ENCODE results near the gene MPLKIP. TPM values are rescaled to one million over a fixed set of nuclear protein-coding genes. Genes with fewer than 3 reads are reported as not detected.
"Not testable (repeated sequence)": the region's sequence is repeated elsewhere in the genome, so short reads cannot be mapped to it uniquely, and the experiment has no call there.

Gene MPLKIP
- total RNA-seq, 1 donor from 2014 or later, result 14.0 TPM

- DNase-seq (ENCODE audit: low read depth) (no peak), FAIRE-seq (no peak)
- Histone ChIP-seq H3K36me3 (ENCODE audit: control insufficient read depth, insufficient read depth, low read length) (no peaks in the 10 kb centered on the region), H3K27me3 (ENCODE audit: control insufficient read depth, insufficient read depth, low read length) (no peaks in the 10 kb centered on the region), H3K4me3 (ENCODE audit: low read depth, low read length) (no peak overlapping the region)
- TF ChIP-seq CTCF (IDR thresholded peaks at IDR 0.05; ENCODE audit: insufficient read depth, low read length, severe bottlenecking), result no peak
These were observed 13.2 kb upstream of the MPLKIP start for GRCh38 chr7:40147371-40148246.

GRCh38 chr7:40145596-40146130 is 11.2 kb upstream of the MPLKIP start:
- not testable (repeated sequence) for H3K4me3 ChIP-seq (ENCODE audit: low read depth, low read length); FAIRE-seq; DNase-seq (ENCODE audit: low read depth); H3K27me3 ChIP-seq (ENCODE audit: control insufficient read depth, insufficient read depth, low read length); H3K36me3 ChIP-seq (ENCODE audit: control insufficient read depth, insufficient read depth, low read length)

GRCh38 chr7:40141916-40142315 is 7.5 kb upstream of the MPLKIP start:
- not testable (repeated sequence) for FAIRE-seq; H3K4me3 ChIP-seq (ENCODE audit: low read depth, low read length); H3K27me3 ChIP-seq (ENCODE audit: control insufficient read depth, insufficient read depth, low read length); H3K36me3 ChIP-seq (ENCODE audit: control insufficient read depth, insufficient read depth, low read length)
- DNase-seq (ENCODE audit: low read depth), result peak; percentile 91

- not testable (repeated sequence) for FAIRE-seq; H3K27me3 ChIP-seq (ENCODE audit: control insufficient read depth, insufficient read depth, low read length); H3K36me3 ChIP-seq (ENCODE audit: control insufficient read depth, insufficient read depth, low read length); H3K4me3 ChIP-seq (ENCODE audit: low read depth, low read length); DNase-seq (ENCODE audit: low read depth)
These were observed 5.5 kb upstream of the MPLKIP start for GRCh38 chr7:40139891-40140290.

- Histone ChIP-seq H3K27me3 (ENCODE audit: control insufficient read depth, insufficient read depth, low read length) (no peaks in the 10 kb centered on the region), H3K4me3 (ENCODE audit: low read depth, low read length) (no peak overlapping the region), H3K36me3 (ENCODE audit: control insufficient read depth, insufficient read depth, low read length) (no peaks in the 10 kb centered on the region)
- FAIRE-seq (no peak), DNase-seq (ENCODE audit: low read depth) (no peak)
- TF ChIP-seq CTCF (IDR thresholded peaks at IDR 0.05; ENCODE audit: insufficient read depth, low read length, severe bottlenecking), result no peak
These were observed 4.6 kb upstream of the MPLKIP start for GRCh38 chr7:40138973-40139372.

GRCh38 chr7:40137563-40137962 is 3.1 kb upstream of the MPLKIP start:
- no peak overlapping the region for H3K4me3 ChIP-seq (ENCODE audit: low read depth, low read length)
- H3K27me3 ChIP-seq (ENCODE audit: control insufficient read depth, insufficient read depth, low read length), result no peaks in the 10 kb centered on the region
- no peak for TF ChIP-seq CTCF (IDR thresholded peaks at IDR 0.05; ENCODE audit: insufficient read depth, low read length, severe bottlenecking)
- DNase-seq (ENCODE audit: low read depth), result no peak
- H3K36me3 ChIP-seq (ENCODE audit: control insufficient read depth, insufficient read depth, low read length), result no peaks in the 10 kb centered on the region
- FAIRE-seq, result no peak

GRCh38 chr7:40135317-40135610 is 842 bp upstream of the MPLKIP start:
- FAIRE-seq (no peak), DNase-seq (ENCODE audit: low read depth) (no peak)
- Histone ChIP-seq H3K4me3 (ENCODE audit: low read depth, low read length) (peak overlapping the region; percentile 80), H3K27me3 (ENCODE audit: control insufficient read depth, insufficient read depth, low read length) (no peaks in the 10 kb centered on the region), H3K36me3 (ENCODE audit: control insufficient read depth, insufficient read depth, low read length) (no peaks in the 10 kb centered on the region)
- TF ChIP-seq CTCF (IDR thresholded peaks at IDR 0.05; ENCODE audit: insufficient read depth, low read length, severe bottlenecking), result no peak

Measured in bronchial epithelial cell (primary cell).